NCI-H1930 (cell line): ENCODE results near the gene NUP50.

ENCODE experiments used
- DNase-seq, 2 experiments: peaks; one replicate each; lab custom pipeline; 2025; lab: John Stamatoyannopoulos, UW

NUP50 gene

GRCh38 chr22:45163451-45164269 is at the start of gene NUP50:
Gene NUP50, plus strand, starts transcription at chr22:45163925. Its CDS starts 4,253 bp downstream, at chr22:45168178.
- peak; percentile 90 to 96 for DNase-seq

GRCh38 chr22:45120440-45120839 is 43.3 kb upstream of the NUP50 start:
- DNase-seq: no peak

GRCh38 chr22:45120931-45121330 is 42.8 kb upstream of the NUP50 start:
- no peak for DNase-seq

GRCh38 chr22:45124176-45124847 is 39.4 kb upstream of the NUP50 start:
- DNase-seq: no peak

DNA sequence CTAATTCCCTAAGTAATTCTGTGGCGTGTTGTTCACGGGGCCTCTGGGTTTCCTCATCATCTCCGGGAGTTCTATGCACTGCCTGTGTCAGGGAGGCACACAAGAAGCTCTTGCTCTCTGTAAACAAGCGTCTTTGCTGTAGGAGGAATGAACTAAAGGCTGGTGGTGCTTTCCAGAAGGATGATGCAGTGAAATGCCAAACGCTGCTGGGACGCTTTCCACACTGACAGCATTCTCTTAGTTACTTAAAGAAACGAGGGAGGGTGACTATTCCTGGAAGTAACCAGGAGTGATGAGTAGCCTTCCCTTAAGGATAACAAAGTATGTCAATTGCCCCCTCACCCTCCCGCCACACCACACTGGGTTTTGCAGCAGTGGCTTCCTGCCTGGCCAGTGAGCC is 38.5 kb upstream of the NUP50 start:
- no peak for DNase-seq

- no peak for DNase-seq
These were observed 35.9 kb upstream of the NUP50 start for GRCh38 chr22:45127866-45128265.

- no peak for DNase-seq
These were observed 33.8 kb upstream of the NUP50 start for GRCh38 chr22:45129703-45130524.

GRCh38 chr22:45130891-45131290 is 32.8 kb upstream of the NUP50 start:
- DNase-seq: no peak

- no peak for DNase-seq
These were observed 32.0 kb upstream of the NUP50 start for GRCh38 chr22:45131749-45132148.

GRCh38 chr22:45134313-45134712 is 29.4 kb upstream of the NUP50 start:
- no peak for DNase-seq

GRCh38 chr22:45136594-45136993 is 27.1 kb upstream of the NUP50 start:
- DNase-seq: no peak

- DNase-seq: no peak
These were observed 24.0 kb upstream of the NUP50 start for GRCh38 chr22:45139693-45140092.

DNA sequence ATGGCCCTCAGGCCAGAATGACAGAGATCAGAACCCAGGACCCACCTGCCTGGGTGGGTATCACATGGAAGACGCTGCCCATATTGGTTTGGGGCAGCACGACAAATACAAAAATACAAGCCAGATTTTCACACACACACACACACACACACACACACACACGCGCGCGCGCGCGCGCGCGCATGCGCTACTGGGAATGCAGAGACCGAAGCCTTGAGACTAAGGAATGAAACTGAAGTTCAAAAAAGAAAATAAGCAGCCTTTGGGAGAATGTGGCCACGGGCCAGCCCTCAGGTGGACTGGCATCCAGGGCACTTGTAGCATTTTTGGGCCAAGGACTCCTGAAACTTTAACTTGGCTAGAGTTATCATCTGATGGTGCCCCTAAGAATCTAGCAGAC is 21.3 kb upstream of the NUP50 start:
- DNase-seq: no peak

DNA sequence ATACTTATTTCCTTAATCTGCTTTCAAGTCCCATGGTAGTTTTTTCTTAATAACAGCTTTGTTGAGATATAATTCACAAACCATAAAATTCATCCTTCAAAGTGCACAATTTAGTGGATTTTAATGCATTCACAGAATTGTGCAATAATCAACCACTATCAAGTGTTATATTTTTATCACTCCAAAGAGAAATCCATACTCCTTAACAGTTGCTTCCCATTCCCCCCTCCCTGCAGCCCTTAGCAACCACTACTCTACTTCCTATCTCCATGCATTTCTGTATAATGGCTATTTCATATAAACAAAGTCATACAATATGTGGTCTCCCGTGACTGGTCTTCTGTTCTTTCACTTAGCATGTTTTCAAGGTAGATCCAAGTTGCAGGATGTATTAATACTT is 18.8 kb upstream of the NUP50 start:
- no peak for DNase-seq

GRCh38 chr22:45149671-45150070 is 14.1 kb upstream of the NUP50 start:
- no peak for DNase-seq

DNA sequence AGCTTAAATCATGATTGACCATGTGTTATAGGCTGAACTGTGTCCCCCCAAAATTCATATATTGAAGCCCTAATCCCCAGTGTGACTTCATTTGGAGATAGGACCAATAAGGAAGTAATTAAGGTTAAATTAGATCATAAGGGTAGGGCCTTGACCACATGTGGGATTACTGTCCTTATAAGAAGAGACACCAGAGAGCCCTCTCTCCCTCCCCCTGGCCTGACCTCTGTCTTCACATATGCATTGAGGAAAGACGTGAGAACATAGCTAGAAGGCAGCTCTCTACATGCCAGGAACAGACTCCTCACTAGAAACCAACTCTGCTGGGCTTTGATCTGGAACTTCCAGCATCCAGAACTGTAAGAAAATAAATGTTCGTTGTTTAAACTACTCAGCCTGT is 13.6 kb upstream of the NUP50 start:
- no peak for DNase-seq

- no peak for DNase-seq
These were observed 12.2 kb upstream of the NUP50 start for GRCh38 chr22:45151503-45151902.

DNA sequence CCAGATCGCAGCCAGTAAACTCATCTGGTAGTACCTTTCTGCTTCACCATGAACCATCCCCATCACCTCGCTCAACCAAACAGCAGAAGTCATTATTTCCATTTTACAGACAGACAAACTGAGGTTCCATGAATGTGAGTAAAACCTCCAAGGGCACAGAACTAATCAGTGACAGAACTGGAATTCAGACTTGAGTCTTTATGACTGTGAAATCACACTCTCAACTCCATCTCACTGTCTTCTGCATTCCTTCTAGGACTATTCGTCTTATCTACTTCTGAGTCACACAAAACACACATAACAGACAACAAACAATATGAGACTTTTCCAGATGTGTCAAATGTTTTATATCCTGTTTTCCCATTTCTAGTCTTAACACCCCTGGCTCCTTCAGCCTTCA is 9.3 kb upstream of the NUP50 start:
- no peak for DNase-seq

GRCh38 chr22:45155050-45155840 is 8.5 kb upstream of the NUP50 start:
- DNase-seq: no peak

DNA sequence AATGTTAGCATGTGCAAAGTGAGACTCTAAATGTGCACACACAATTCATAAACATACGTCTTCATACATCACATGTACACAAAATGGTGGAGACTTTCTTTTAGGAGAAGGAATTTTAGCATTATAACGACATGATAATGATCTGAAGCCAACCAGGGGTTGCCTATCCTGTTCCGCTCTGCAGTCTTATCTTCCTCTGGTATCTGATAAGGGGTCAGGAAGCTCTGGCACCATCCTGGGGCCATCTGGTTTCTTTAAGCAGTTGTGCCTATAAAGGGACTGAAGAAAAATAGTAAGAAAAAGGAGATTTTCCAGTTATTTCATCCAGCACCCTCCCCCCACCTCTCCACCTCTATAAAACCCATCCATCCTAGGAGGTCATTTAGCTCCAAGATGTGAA is 5.8 kb upstream of the NUP50 start:
- no peak for DNase-seq

DNA sequence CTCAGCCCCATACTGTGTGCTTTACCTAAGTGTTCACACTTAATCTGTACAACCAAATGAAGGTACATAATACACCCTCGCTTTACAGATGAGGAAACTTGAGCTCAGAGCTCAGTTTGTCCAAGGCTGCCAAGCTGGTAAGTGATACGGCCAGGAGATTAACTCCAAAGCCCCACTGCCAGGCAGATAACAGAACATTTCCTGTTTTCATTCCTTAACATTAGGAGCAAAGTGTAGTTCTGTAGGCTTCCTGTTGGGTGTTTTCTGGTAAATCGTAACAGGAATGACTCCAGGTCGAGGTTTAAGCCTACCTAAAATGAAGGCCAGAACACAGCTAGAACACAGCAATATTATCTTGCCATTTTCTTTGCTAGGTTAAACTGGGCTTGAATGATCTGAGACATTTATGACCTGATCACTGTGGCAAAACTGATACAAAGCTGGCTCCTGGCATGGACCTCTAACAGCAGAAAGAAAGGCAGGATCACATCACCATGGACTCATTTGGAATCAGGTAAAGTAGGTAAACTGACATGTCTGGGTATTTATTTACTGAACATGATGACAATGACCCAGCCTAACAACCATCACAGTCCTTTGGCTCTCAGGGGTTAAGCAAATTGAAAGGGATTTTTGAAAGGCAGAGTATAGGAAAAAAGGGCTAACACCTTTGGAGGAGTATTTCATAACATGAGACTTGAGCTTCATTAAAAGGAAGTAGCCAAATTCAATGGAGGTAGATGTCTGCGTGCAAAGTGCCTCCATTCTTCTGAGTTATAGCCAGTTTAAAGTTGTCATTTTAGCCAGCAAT is 3.9 kb upstream of the NUP50 start:
- no peak for DNase-seq
